H9 (cell line): ENCODE measurements around the gene ARHGAP24. TPM values are rescaled to one million over a fixed set of nuclear protein-coding genes. Genes with fewer than 3 reads are reported as not detected.

Experiments
- DNase-seq: peaks from one replicate; pipeline ENCODE4 v3.0.0-alpha.2; 2017
- H2AFZ ChIP-seq: one replicate; pipeline ENCODE4 v1.6.1; 2013; ENCODE audit warnings: mild to moderate bottlenecking, low read length, control low read depth, moderate library complexity
- H2AK5ac ChIP-seq: 2 replicates; pipeline ENCODE4 v1.6.1; 2013; ENCODE audit warnings: low read length, control low read depth, mixed read lengths; ENCODE audit not compliant: insufficient read length
- H2BK120ac ChIP-seq: one replicate; pipeline ENCODE4 v1.6.1; 2013; ENCODE audit warnings: low read depth, mild to moderate bottlenecking, low read length, control low read depth, inconsistent platforms; ENCODE audit not compliant: poor library complexity, severe bottlenecking
- H2BK12ac ChIP-seq: 2 replicates; pipeline ENCODE4 v1.6.1; 2013; ENCODE audit warnings: low read length, control low read depth, mixed read lengths, low read depth; ENCODE audit not compliant: insufficient read length
- H2BK15ac ChIP-seq: 2 replicates; pipeline ENCODE4 v1.6.1; 2013; ENCODE audit warnings: low read depth, low read length, control low read depth
- H2BK20ac ChIP-seq: one replicate; pipeline ENCODE4 v1.6.1; 2013; ENCODE audit warnings: low read depth, mild to moderate bottlenecking, low read length, control low read depth, inconsistent platforms; ENCODE audit not compliant: poor library complexity, severe bottlenecking
- H2BK5ac ChIP-seq: 2 replicates; pipeline ENCODE4 v1.6.1; 2013; ENCODE audit warnings: low read length, control low read depth, mixed read lengths; ENCODE audit not compliant: insufficient read length
- H3K14ac ChIP-seq: 2 replicates; pipeline ENCODE4 v1.6.1; 2013; ENCODE audit warnings: low read length, control low read depth; ENCODE audit not compliant: insufficient read depth
- H3K18ac ChIP-seq: 2 replicates; pipeline ENCODE4 v1.6.1; 2013; ENCODE audit warnings: low read depth, mild to moderate bottlenecking, mixed read lengths, low read length, control low read depth; ENCODE audit not compliant: insufficient read length
- H3K23ac ChIP-seq: 2 replicates; pipeline ENCODE4 v1.6.1; 2013; ENCODE audit warnings: low read length, control low read depth, mixed read lengths, low read depth; ENCODE audit not compliant: insufficient read length
- H3K23me2 ChIP-seq: 2 replicates; pipeline ENCODE4 v1.6.1; 2013; ENCODE audit warnings: low read depth, mild to moderate bottlenecking, mixed read lengths, low read length, control low read depth; ENCODE audit not compliant: insufficient read length, poor library complexity, severe bottlenecking
- H3K27ac ChIP-seq: 2 replicates; pipeline ENCODE4 v1.5.1; 2013; ENCODE audit warnings: low read length, control low read depth, mixed read lengths, low read depth; ENCODE audit not compliant: insufficient read length
- H3K27me3 ChIP-seq: 2 replicates; pipeline ENCODE4 v1.6.1; 2013; ENCODE audit warnings: low read length, control low read depth, inconsistent platforms; ENCODE audit not compliant: insufficient read depth
- H3K4ac ChIP-seq: 2 replicates; pipeline ENCODE4 v1.6.1; 2013; ENCODE audit warnings: low read depth, mild to moderate bottlenecking, control low read depth, inconsistent platforms, low read length, moderate library complexity
- H3K4me1 ChIP-seq: 2 replicates; pipeline ENCODE4 v1.6.1; 2013; ENCODE audit warnings: low read length, control low read depth, inconsistent platforms; ENCODE audit not compliant: insufficient read depth
- H3K4me2 ChIP-seq: 2 replicates; pipeline ENCODE4 v1.6.1; 2013; ENCODE audit warnings: low read length, control low read depth, mixed read lengths; ENCODE audit not compliant: insufficient read length, insufficient read depth
- H3K56ac ChIP-seq: 2 replicates; pipeline ENCODE4 v1.6.1; 2013; ENCODE audit warnings: low read depth, mild to moderate bottlenecking, mixed read lengths, low read length, control low read depth; ENCODE audit not compliant: insufficient read length
- H3K79me1 ChIP-seq: 2 replicates; pipeline ENCODE4 v1.6.1; 2013; ENCODE audit warnings: low read depth, mild to moderate bottlenecking, moderate library complexity, low read length, control low read depth, inconsistent platforms; ENCODE audit not compliant: insufficient read depth, poor library complexity, severe bottlenecking
- H3K79me2 ChIP-seq: 2 replicates; pipeline ENCODE4 v1.6.1; 2013; ENCODE audit warnings: low read length, control low read depth, inconsistent platforms; ENCODE audit not compliant: insufficient read depth
- H3K9ac ChIP-seq: 2 replicates; pipeline ENCODE4 v1.6.1; 2013; ENCODE audit warnings: low read length, control low read depth, mixed read lengths; ENCODE audit not compliant: insufficient read length; ENCODE audit errors: extremely low read depth
- H3K9me3 ChIP-seq: one replicate; pipeline ENCODE4 v1.6.1; 2013; ENCODE audit warnings: low read depth, low read length, inconsistent platforms; ENCODE audit not compliant: control insufficient read depth
- H3T11ph ChIP-seq: one replicate; pipeline ENCODE4 v1.6.1; 2013; ENCODE audit warnings: mild to moderate bottlenecking, low read length, control low read depth, inconsistent platforms
- H4K20me1 ChIP-seq: one replicate; pipeline ENCODE4 v1.6.1; 2013; ENCODE audit not compliant: control insufficient read depth, insufficient read length, insufficient read depth
- H4K5ac ChIP-seq: 2 replicates; pipeline ENCODE4 v1.6.1; 2013; ENCODE audit warnings: low read depth, mild to moderate bottlenecking, mixed read lengths, low read length, control low read depth; ENCODE audit not compliant: insufficient read length
- H4K8ac ChIP-seq: replicated peaks from 2 replicates; pipeline ENCODE4 v1.6.1; 2013; ENCODE audit warnings: low read length, control low read depth, mixed read lengths, low read depth; ENCODE audit not compliant: insufficient read length
- H4K91ac ChIP-seq: 2 replicates; pipeline ENCODE4 v1.6.1; 2013; ENCODE audit warnings: low read depth, mild to moderate bottlenecking, moderate library complexity, mixed read lengths, low read length, control low read depth; ENCODE audit not compliant: insufficient read length
- H3K27ac Mint-ChIP-seq, 3 experiments: 2 replicates in 2 of 3; 3 replicates in 1 of 3; pipeline ENCODE4 v1.8.0; 2020 to 2021; ENCODE audit warnings: mixed read lengths in 3 of 3, mild to moderate bottlenecking in 1 of 3, moderate library complexity in 1 of 3
- H3K27me3 Mint-ChIP-seq: 2 replicates; pipeline ENCODE4 v1.8.0; 2021; ENCODE audit warnings: low read depth, mild to moderate bottlenecking, moderate library complexity, mixed read lengths
- H3K36me3 Mint-ChIP-seq, 3 experiments: 2 replicates in 2 of 3; 3 replicates in 1 of 3; pipeline ENCODE4 v1.8.0; 2020 to 2021; ENCODE audit warnings: low read depth in 3 of 3, mixed read lengths in 3 of 3; ENCODE audit not compliant: insufficient read depth in 1 of 3
- H3K4me1 Mint-ChIP-seq, 2 experiments: 2 replicates each; pipeline ENCODE4 v1.8.0; 2020; ENCODE audit warnings: mixed read lengths in 2 of 2
- H3K4me3 Mint-ChIP-seq, 2 experiments: 2 replicates in 1 of 2; 3 replicates in 1 of 2; pipeline ENCODE4 v1.8.0; 2020 to 2021; ENCODE audit warnings: mild to moderate bottlenecking in 2 of 2, mixed read lengths in 2 of 2, moderate library complexity in 1 of 2
- H3K9me3 Mint-ChIP-seq, 2 experiments: 2 replicates in 1 of 2; 3 replicates in 1 of 2; pipeline ENCODE4 v1.8.0; 2020; ENCODE audit warnings: mild to moderate bottlenecking in 2 of 2, mixed read lengths in 2 of 2, moderate library complexity in 1 of 2
- CTCF ChIP-seq: fragments of 200-600 bp; sonication (generic); conservative IDR thresholded peaks from 3 replicates; pipeline ENCODE4 v1.8.0; 2021; ENCODE audit warnings: antibody characterized with exemption, mild to moderate bottlenecking
- WGBS: extraction: QIAGEN DNeasy Blood & Tissue Kit; methylation state at CpG from one replicate; pipeline ENCODE4 v1.1.7; 2013; ENCODE audit warnings: missing lambda C conversion rate, low lambda C conversion rate, mixed read lengths; ENCODE audit not compliant: insufficient read length; ENCODE audit errors: extremely low coverage; 5-methylcytosine and 5-hydroxymethylcytosine counted together
- total RNA-seq: library from RNA; stranded (reverse); gene quantifications from 2 replicates; pipeline ENCODE4 v1.2.1, GENCODE V29; 2021

ARHGAP24 gene
- total RNA-seq, 1 experiment from 2014 or later: 0.37 TPM

GRCh38 chr4:85789241-85789640 is 314.3 kb downstream of the ARHGAP24 start:
- Histone ChIP-seq H3K18ac (no peak overlapping the region), H2BK12ac (no peak overlapping the region), H2BK5ac (no peak overlapping the region), H3T11ph (no peak overlapping the region), H2AK5ac (no peak overlapping the region), H3K14ac (no peak overlapping the region), H3K4ac (no peak overlapping the region), H3K23ac (no peak overlapping the region), H2BK15ac (no peak overlapping the region), H3K9ac (no peak overlapping the region), H3K79me1 (no peaks in the 10 kb centered on the region), H2AFZ (no peak overlapping the region), H3K56ac (no peak overlapping the region), H3K27ac (no peak overlapping the region), H4K20me1 (no peaks in the 10 kb centered on the region), H3K9me3 (no peaks in the 10 kb centered on the region), H4K5ac (no peak overlapping the region), H3K23me2 (no peaks in the 10 kb centered on the region), H3K4me2 (no peak overlapping the region), H3K4me1 (no peaks in the 10 kb centered on the region), H4K8ac (no peak overlapping the region), H4K91ac (no peak overlapping the region), H3K27me3 (no peaks in the 10 kb centered on the region), H2BK20ac (no peak overlapping the region), H2BK120ac (no peak overlapping the region), H3K79me2 (no peaks in the 10 kb centered on the region)
- Mint-ChIP-seq H3K27ac (no peak overlapping the region), H3K27me3 (no peaks in the 10 kb centered on the region), H3K36me3 (no peaks in the 10 kb centered on the region), H3K9me3 (no peaks in the 10 kb centered on the region; a peak in 1 of 5 replicates), H3K4me1 (peaks cover 0 to 3% of the 10 kb centered on the region in 2 experiments; a peak in 1 of 4 replicates), H3K4me3 (no peak overlapping the region)
- no peak for DNase-seq
- no CpG with 5 or more reads among the region's 3 CpGs for WGBS
- no peak for TF ChIP-seq CTCF
